SK-N-SH treated with all-trans-retinoic acid at 6 μM for 48 hours (cell line): ENCODE measurements around the gene SP9.

Experiments used
- ATAC-seq: fragments of 200-7000 bp; cut with Tn5 transposase; 3 replicates; pipeline ENCODE4 v1.9.1; 2020; ENCODE audit warnings: mild to moderate bottlenecking, moderate library complexity
- ARNTL ChIP-seq: fragments of 450-650 bp; formaldehyde crosslinking; IDR thresholded peaks from 2 replicates; pipeline ENCODE4 v1.5.0; 2020; ENCODE audit warnings: low read depth, mild to moderate bottlenecking, moderate library complexity, borderline replicate concordance
- BACH2 ChIP-seq: fragments of 250-450 bp; sonication (Bioruptor Pico); IDR thresholded peaks from 2 replicates; pipeline ENCODE4 v1.9.0; 2021; ENCODE audit warnings: mild to moderate bottlenecking, borderline replicate concordance
- CSDC2 ChIP-seq: fragments of 250-450 bp; sonication (Bioruptor Pico); IDR thresholded peaks from 2 replicates; pipeline ENCODE4 v1.5.0; 2020; ENCODE audit warnings: mild to moderate bottlenecking, moderate library complexity
- CSRNP3 ChIP-seq: fragments of 250-450 bp; sonication (Bioruptor Pico); IDR thresholded peaks from 2 replicates; pipeline ENCODE4 v1.5.1; 2021; ENCODE audit warnings: mild to moderate bottlenecking, moderate library complexity
- ESRRG ChIP-seq: fragments of 250-450 bp; sonication (Bioruptor Pico); IDR thresholded peaks from 2 replicates; pipeline ENCODE4 v1.6.1; 2021; ENCODE audit warnings: mild to moderate bottlenecking
- GLIS3 ChIP-seq: fragments of 250-450 bp; sonication (Bioruptor Pico); IDR thresholded peaks from 2 replicates; pipeline ENCODE4 v1.5.0; 2020; ENCODE audit warnings: mild to moderate bottlenecking, moderate library complexity
- ISL1 ChIP-seq: fragments of 250-450 bp; sonication (Bioruptor Pico); IDR thresholded peaks from 2 replicates; pipeline ENCODE4 v2.1.2; 2022; ENCODE audit warnings: mild to moderate bottlenecking, moderate library complexity
- OSR1 ChIP-seq: fragments of 250-450 bp; sonication (Bioruptor Pico); IDR thresholded peaks from 2 replicates; pipeline ENCODE4 v1.8.0; 2022; ENCODE audit warnings: moderate library complexity, mild to moderate bottlenecking, inconsistent platforms
- PATZ1 ChIP-seq: fragments of 250-450 bp; sonication (Bioruptor Pico); IDR thresholded peaks from 2 replicates; pipeline ENCODE4 v1.8.0; 2020; ENCODE audit warnings: mild to moderate bottlenecking, moderate library complexity, borderline replicate concordance
- POU6F1 ChIP-seq: fragments of 250-450 bp; sonication (Bioruptor Pico); IDR thresholded peaks from 2 replicates; pipeline ENCODE4 v1.8.0; 2021; ENCODE audit warnings: low read depth, mild to moderate bottlenecking, moderate library complexity, borderline replicate concordance
- PPARA ChIP-seq: fragments of 250-450 bp; sonication (Bioruptor Pico); IDR thresholded peaks from 2 replicates; pipeline ENCODE4 v1.5.0; 2020; ENCODE audit warnings: mild to moderate bottlenecking, borderline replicate concordance
- RARB ChIP-seq: fragments of 250-450 bp; sonication (Bioruptor Pico); IDR thresholded peaks from 2 replicates; pipeline ENCODE4 v1.8.0; 2021; ENCODE audit warnings: mild to moderate bottlenecking, moderate library complexity
- SNAI2 ChIP-seq: fragments of 250-450 bp; sonication (Bioruptor Pico); IDR thresholded peaks from 2 replicates; pipeline ENCODE4 v1.5.0; 2020; ENCODE audit warnings: mild to moderate bottlenecking, moderate library complexity
- TCF4 ChIP-seq: fragments of 250-450 bp; sonication (Bioruptor Pico); IDR thresholded peaks from 2 replicates; pipeline ENCODE4 v1.8.0; 2021; ENCODE audit warnings: mild to moderate bottlenecking, moderate library complexity, borderline replicate concordance
- TSHZ2 ChIP-seq: fragments of 250-450 bp; sonication (Bioruptor Pico); IDR thresholded peaks from 2 replicates; pipeline ENCODE4 v1.5.0; 2020; ENCODE audit warnings: mild to moderate bottlenecking, moderate library complexity
- ZC3H10 ChIP-seq: fragments of 250-450 bp; sonication (Bioruptor Pico); IDR thresholded peaks from 2 replicates; pipeline ENCODE4 v1.5.1; 2021; ENCODE audit warnings: mild to moderate bottlenecking, moderate library complexity
- ZFP3 ChIP-seq: fragments of 250-450 bp; sonication (Bioruptor Pico); IDR thresholded peaks from 2 replicates; pipeline ENCODE4 v1.5.0; 2020; ENCODE audit warnings: mild to moderate bottlenecking, moderate library complexity
- ZFP30 ChIP-seq: fragments of 450-650 bp; formaldehyde crosslinking; IDR thresholded peaks from 2 replicates; pipeline ENCODE4 v1.5.0; 2022; ENCODE audit warnings: mild to moderate bottlenecking, moderate library complexity
- ZNF565 ChIP-seq: fragments of 450-650 bp; formaldehyde crosslinking; conservative IDR thresholded peaks from 2 replicates; pipeline ENCODE4 v1.5.0; 2020; ENCODE audit warnings: low read depth, mild to moderate bottlenecking, moderate library complexity
- ZNF8 ChIP-seq: fragments of 450-650 bp; formaldehyde crosslinking; IDR thresholded peaks from 2 replicates; pipeline ENCODE4 v1.5.0; 2020; ENCODE audit warnings: mild to moderate bottlenecking, moderate library complexity

Gene SP9

GRCh38 chr2:174364628-174365027, 29.9 kb downstream of the SP9 start:
- TF ChIP-seq CSRNP3 = no peak
- TF ChIP-seq GLIS3 = no peak
- no peak for TF ChIP-seq CSDC2 (CRISPR knock-in tag)
- no peak for TF ChIP-seq OSR1 (CRISPR knock-in tag)
- no peak for TF ChIP-seq ZC3H10 (CRISPR knock-in tag)
- TF ChIP-seq RARB = no peak
- TF ChIP-seq ZFP30 = no peak
- TF ChIP-seq PPARA (CRISPR knock-in tag) = no peak
- TF ChIP-seq ZNF8 = no peak
- TF ChIP-seq ISL1 (CRISPR knock-in tag) = no peak
- TF ChIP-seq TSHZ2 (CRISPR knock-in tag) = no peak
- no peak for TF ChIP-seq SNAI2 (CRISPR knock-in tag)
- TF ChIP-seq ZFP3 (CRISPR knock-in tag) = no peak
- no peak for TF ChIP-seq ZNF565 (CRISPR knock-in tag)
- TF ChIP-seq PATZ1 (CRISPR knock-in tag) = no peak
- no peak for TF ChIP-seq BACH2 (CRISPR knock-in tag)
- ATAC-seq = no peak

- no peak for ATAC-seq
- TF ChIP-seq ZNF8 (no peak), BACH2 (CRISPR knock-in tag) (no peak), POU6F1 (CRISPR knock-in tag) (no peak), ZNF565 (CRISPR knock-in tag) (no peak), PATZ1 (CRISPR knock-in tag) (no peak), ISL1 (CRISPR knock-in tag) (no peak), TCF4 (CRISPR knock-in tag) (no peak), OSR1 (CRISPR knock-in tag) (no peak), ZFP30 (no peak)
Measured at GRCh38 chr2:174365571-174365970, 30.8 kb downstream of the SP9 start.

- TF ChIP-seq CSRNP3 = no peak
- no peak for TF ChIP-seq CSDC2 (CRISPR knock-in tag)
- TF ChIP-seq PPARA (CRISPR knock-in tag) = no peak
- TF ChIP-seq PATZ1 (CRISPR knock-in tag) = no peak
- TF ChIP-seq ZFP30 = no peak
- TF ChIP-seq SNAI2 (CRISPR knock-in tag) = no peak
- no peak for TF ChIP-seq BACH2 (CRISPR knock-in tag)
- no peak for TF ChIP-seq ARNTL
- TF ChIP-seq ZFP3 (CRISPR knock-in tag) = no peak
- TF ChIP-seq ZNF565 (CRISPR knock-in tag) = no peak
- TF ChIP-seq ESRRG (CRISPR knock-in tag) = no peak
- ATAC-seq = no peak
Measured at GRCh38 chr2:174368691-174369090, 33.9 kb downstream of the SP9 start.
